Stomach (tissue), 4 donors: ENCODE measurements around the gene DCDC1.

ENCODE experiments used
- EP300 ChIP-seq: sonication (generic); formaldehyde crosslinking; IDR thresholded peaks from one replicate; pipeline ENCODE4 v1.6.1; 2017; ENCODE audit warnings: antibody characterized with exemption
- POLR2AphosphoS5 ChIP-seq, 3 donors: sonication (generic); formaldehyde crosslinking; IDR thresholded peaks; one replicate each; pipeline ENCODE4 v1.6.1; 2016; ENCODE audit warnings: antibody characterized with exemption in 3 of 3
- TF ChIP-seq, protein P1 (sequence below), 7 experiments: fragments of 450-650 bp in 4 of 7; fragments of 200-600 bp in 3 of 7; sonication (generic) in 3 of 7; IDR thresholded peaks; one replicate each; pipeline ENCODE4 v1.5.1; 2016 to 2019; ENCODE audit warnings: antibody characterized with exemption in 7 of 7, control low read depth in 2 of 7, mild to moderate bottlenecking in 1 of 7

DNA sequence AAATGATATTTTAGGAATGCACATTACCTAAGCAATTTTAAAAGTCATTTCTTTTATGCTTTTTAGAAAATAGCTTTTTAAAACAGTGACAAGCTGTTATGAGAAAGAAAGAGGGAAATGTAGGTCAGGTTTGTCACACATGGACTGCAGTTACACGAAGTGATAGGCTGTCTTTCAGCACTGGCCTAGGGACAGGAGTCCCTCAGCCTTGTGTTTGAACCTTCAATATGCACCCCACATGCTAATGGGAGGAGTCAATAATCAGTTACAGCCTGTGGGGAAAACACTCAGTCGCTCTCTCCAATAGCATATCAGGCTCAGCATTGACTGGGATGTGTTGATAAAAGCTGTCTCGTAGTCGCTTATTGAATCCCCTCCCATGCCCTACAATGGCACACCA lies 45.9 kb upstream of the DCDC1 start:
- TF ChIP-seq, protein P1, sequence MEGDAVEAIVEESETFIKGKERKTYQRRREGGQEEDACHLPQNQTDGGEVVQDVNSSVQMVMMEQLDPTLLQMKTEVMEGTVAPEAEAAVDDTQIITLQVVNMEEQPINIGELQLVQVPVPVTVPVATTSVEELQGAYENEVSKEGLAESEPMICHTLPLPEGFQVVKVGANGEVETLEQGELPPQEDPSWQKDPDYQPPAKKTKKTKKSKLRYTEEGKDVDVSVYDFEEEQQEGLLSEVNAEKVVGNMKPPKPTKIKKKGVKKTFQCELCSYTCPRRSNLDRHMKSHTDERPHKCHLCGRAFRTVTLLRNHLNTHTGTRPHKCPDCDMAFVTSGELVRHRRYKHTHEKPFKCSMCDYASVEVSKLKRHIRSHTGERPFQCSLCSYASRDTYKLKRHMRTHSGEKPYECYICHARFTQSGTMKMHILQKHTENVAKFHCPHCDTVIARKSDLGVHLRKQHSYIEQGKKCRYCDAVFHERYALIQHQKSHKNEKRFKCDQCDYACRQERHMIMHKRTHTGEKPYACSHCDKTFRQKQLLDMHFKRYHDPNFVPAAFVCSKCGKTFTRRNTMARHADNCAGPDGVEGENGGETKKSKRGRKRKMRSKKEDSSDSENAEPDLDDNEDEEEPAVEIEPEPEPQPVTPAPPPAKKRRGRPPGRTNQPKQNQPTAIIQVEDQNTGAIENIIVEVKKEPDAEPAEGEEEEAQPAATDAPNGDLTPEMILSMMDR (IDR thresholded peaks at IDR 0.05) = no peak
- no peak for TF ChIP-seq POLR2AphosphoS5 (IDR thresholded peaks at IDR 0.05)
- TF ChIP-seq EP300 = no peak
